A549 (cell line): ENCODE data around the gene WHRN. TPM values are rescaled to one million over a fixed set of nuclear protein-coding genes. Genes with fewer than 3 reads are reported as not detected.

Experiments
- ATAC-seq, 2 experiments: fragments of 200-7000 bp in 1 of 2; fragments of >200 bp in 1 of 2; cut with Nextera tagmentation in 1 of 2; cut with Tn5 transposase in 1 of 2; 3 replicates each; pipeline versions ENCODE4 v1.8.0 to v1.9.1; 2018 to 2020; ENCODE audit warnings: mild to moderate bottlenecking in 1 of 2, moderate library complexity in 1 of 2
- CTCF ChIA-PET: fragments of 300-600 bp; sonication (Branson Sonifier 250); formaldehyde crosslinking; extraction: SDS; loops from one replicate; lab custom pipeline; 2021; ENCODE audit warnings: antibody characterized with exemption, inconsistent platforms; lab: Yijun Ruan, JAX
- POLR2A ChIA-PET: fragments of 350-600 bp; formaldehyde crosslinking; extraction: SDS; loops from one replicate; lab custom pipeline; 2021; ENCODE audit warnings: antibody characterized with exemption, inconsistent platforms; lab: Yijun Ruan, JAX
- DNase-seq, 2 experiments: peaks; one replicate each; pipeline versions ENCODE4 v3.0.0 to v3.0.0-alpha.2; 2011 to 2016; ENCODE audit warnings: low read depth in 1 of 2, low spot score in 1 of 2
- FAIRE-seq: peaks from 2 replicates; lab custom pipeline; 2011; peaks lifted over from hg19 to GRCh38; lab: Jason Lieb, UNC
- H3K27ac ChIP-seq, 2 experiments: fragments of >200 bp; sonication (Bioruptor Twin); formaldehyde crosslinking; 3 replicates each; pipeline ENCODE4 v1.5.1; 2016 to 2017
- H3K4me1 ChIP-seq: fragments of >200 bp; sonication (Bioruptor Twin); formaldehyde crosslinking; 3 replicates; pipeline ENCODE4 v1.6.1; 2016
- H3K4me2 ChIP-seq: fragments of >200 bp; sonication (Bioruptor Twin); formaldehyde crosslinking; 3 replicates; pipeline ENCODE4 v1.6.1; 2016
- H3K4me3 ChIP-seq: fragments of >200 bp; sonication (Bioruptor Twin); formaldehyde crosslinking; 3 replicates; pipeline ENCODE4 v1.5.1; 2016
- H3K9me3 ChIP-seq: fragments of >200 bp; sonication (Bioruptor Twin); formaldehyde crosslinking; 3 replicates; pipeline ENCODE4 v1.6.1; 2016
- CBX2 ChIP-seq: fragments of 200-600 bp; sonication (generic); IDR thresholded peaks from 2 replicates; pipeline ENCODE4 v1.6.1; 2016; ENCODE audit warnings: low read depth, mild to moderate bottlenecking, borderline replicate concordance
- CHD2 ChIP-seq: fragments of 150-350 bp; IDR thresholded peaks from 2 replicates; pipeline ENCODE4 v1.6.1; 2014; ENCODE audit warnings: low read length; ENCODE audit not compliant: partially characterized antibody
- CHD4 ChIP-seq: fragments of 200-600 bp; sonication (generic); IDR thresholded peaks from 2 replicates; pipeline ENCODE4 v1.6.1; 2016; ENCODE audit warnings: antibody characterized with exemption, mild to moderate bottlenecking, borderline replicate concordance
- FOSB ChIP-seq: fragments of 250-450 bp; sonication (Bioruptor Pico); IDR thresholded peaks from 2 replicates; pipeline ENCODE4 v1.5.0; 2020; ENCODE audit warnings: mild to moderate bottlenecking, moderate library complexity
- FOSL2 ChIP-seq, 2 experiments: fragments of 450-650 bp in 1 of 2; fragments of >200 bp in 1 of 2; sonication (Bioruptor Twin) in 1 of 2; formaldehyde crosslinking; IDR thresholded peaks; 2 replicates each; pipeline versions ENCODE4 v1.5.0 to v1.6.1; 2016 to 2020; ENCODE audit warnings: mild to moderate bottlenecking in 1 of 2, moderate library complexity in 1 of 2
- FOXS1 ChIP-seq: fragments of 250-450 bp; sonication (Bioruptor Pico); IDR thresholded peaks from 2 replicates; pipeline ENCODE4 v1.5.0; 2020; ENCODE audit warnings: mild to moderate bottlenecking, moderate library complexity
- HEYL ChIP-seq: fragments of 250-450 bp; sonication (Bioruptor Pico); IDR thresholded peaks from 2 replicates; pipeline ENCODE4 v1.8.0; 2021; ENCODE audit warnings: mild to moderate bottlenecking, moderate library complexity
- HOXA7 ChIP-seq: fragments of 250-450 bp; sonication (Bioruptor Pico); IDR thresholded peaks from 2 replicates; pipeline ENCODE4 v1.5.0; 2020; ENCODE audit warnings: mild to moderate bottlenecking, moderate library complexity
- HOXB13 ChIP-seq: fragments of 250-450 bp; sonication (Bioruptor Pico); IDR thresholded peaks from 2 replicates; pipeline ENCODE4 v1.5.0; 2020; ENCODE audit warnings: low read depth, mild to moderate bottlenecking, moderate library complexity
- KDM1A ChIP-seq: fragments of 200-600 bp; sonication (generic); IDR thresholded peaks from 2 replicates; pipeline ENCODE4 v1.6.1; 2016; ENCODE audit warnings: low read depth, mild to moderate bottlenecking
- MAFK ChIP-seq: fragments of 450-650 bp; IDR thresholded peaks from 2 replicates; pipeline ENCODE4 v1.6.1; 2014; ENCODE audit not compliant: partially characterized antibody
- NFE2L2 ChIP-seq: fragments of 150-350 bp; conservative IDR thresholded peaks from 2 replicates; pipeline ENCODE4 v1.6.1; 2014; ENCODE audit warnings: low read length
- NPAS2 ChIP-seq: fragments of 250-450 bp; sonication (Bioruptor Pico); IDR thresholded peaks from 2 replicates; pipeline ENCODE4 v1.8.0; 2022; ENCODE audit warnings: mild to moderate bottlenecking, moderate library complexity, borderline replicate concordance
- RNF2 ChIP-seq: fragments of 200-600 bp; sonication (generic); IDR thresholded peaks from 2 replicates; pipeline ENCODE4 v1.6.1; 2016; ENCODE audit warnings: low read depth, mild to moderate bottlenecking, antibody characterized with exemption, moderate library complexity, borderline replicate concordance
- SREBF2 ChIP-seq: fragments of 450-650 bp; IDR thresholded peaks from 2 replicates; pipeline ENCODE4 v1.6.1; 2014; ENCODE audit warnings: mild to moderate bottlenecking, moderate library complexity
- TP53 ChIP-seq: fragments of 250-450 bp; sonication (Bioruptor Pico); IDR thresholded peaks from 2 replicates; pipeline ENCODE4 v1.5.0; 2021; ENCODE audit warnings: mild to moderate bottlenecking, moderate library complexity
- ZFP36 ChIP-seq: fragments of 450-650 bp; IDR thresholded peaks from 2 replicates; pipeline ENCODE4 v1.6.1; 2014; ENCODE audit warnings: borderline replicate concordance; ENCODE audit not compliant: partially characterized antibody
- ZSCAN20 ChIP-seq: fragments of 250-450 bp; sonication (Bioruptor Pico); IDR thresholded peaks from 2 replicates; pipeline ENCODE4 v1.8.0; 2022; ENCODE audit warnings: mild to moderate bottlenecking, moderate library complexity
- WGBS: methylation state at CpG from one replicate; pipeline ENCODE4 v1.1.6; 2017; ENCODE audit errors: missing lambda C conversion rate; 5-methylcytosine and 5-hydroxymethylcytosine counted together
- polyA plus RNA-seq, 4 experiments: library from polyadenylated mRNA; depleted of rRNA in 3 of 4; stranded (reverse); fragments of >200 nt; fragmentation: RNase III in 1 of 4; extraction: RNeasy Plus Mini Kit Qiagen cat#74134 plus additional on column Dnase treatment in 1 of 4; gene quantifications; 2 replicates in 3 of 4; 3 replicates in 1 of 4; pipeline ENCODE4 v1.2.3, GENCODE V29; 2011 to 2017
- TF ChIP-seq, protein P1 (sequence below): fragments of >200 bp; sonication (Bioruptor Twin); formaldehyde crosslinking; IDR thresholded peaks from 3 replicates; pipeline ENCODE4 v1.5.1; 2016
- TF ChIP-seq, protein P2 (sequence below): fragments of >200 bp; sonication (Bioruptor Twin); formaldehyde crosslinking; IDR thresholded peaks from 3 replicates; pipeline ENCODE4 v1.6.1; 2016
- TF ChIP-seq, protein P3 (sequence below): IDR thresholded peaks from 2 replicates; pipeline ENCODE4 v1.6.1; 2012
- TF ChIP-seq, protein P4 (sequence below): fragments of 450-650 bp; IDR thresholded peaks from 2 replicates; pipeline ENCODE4 v1.6.1; 2014; ENCODE audit warnings: antibody characterized with exemption
- TF ChIP-seq, protein P5 (sequence below): fragments of 250-450 bp; sonication (Bioruptor Pico); IDR thresholded peaks from 2 replicates; pipeline ENCODE4 v1.5.0; 2020; ENCODE audit warnings: low read depth, mild to moderate bottlenecking, moderate library complexity
- TF ChIP-seq, protein P6 (sequence below): fragments of 200-600 bp; sonication (generic); IDR thresholded peaks from 2 replicates; pipeline ENCODE4 v1.6.1; 2016; ENCODE audit warnings: antibody characterized with exemption, mild to moderate bottlenecking, moderate library complexity

Gene WHRN
- polyA plus RNA-seq, 2 of the 4 experiments (the other 2 are of a cell fraction) = 1.2 to 3.2 TPM

DNA sequence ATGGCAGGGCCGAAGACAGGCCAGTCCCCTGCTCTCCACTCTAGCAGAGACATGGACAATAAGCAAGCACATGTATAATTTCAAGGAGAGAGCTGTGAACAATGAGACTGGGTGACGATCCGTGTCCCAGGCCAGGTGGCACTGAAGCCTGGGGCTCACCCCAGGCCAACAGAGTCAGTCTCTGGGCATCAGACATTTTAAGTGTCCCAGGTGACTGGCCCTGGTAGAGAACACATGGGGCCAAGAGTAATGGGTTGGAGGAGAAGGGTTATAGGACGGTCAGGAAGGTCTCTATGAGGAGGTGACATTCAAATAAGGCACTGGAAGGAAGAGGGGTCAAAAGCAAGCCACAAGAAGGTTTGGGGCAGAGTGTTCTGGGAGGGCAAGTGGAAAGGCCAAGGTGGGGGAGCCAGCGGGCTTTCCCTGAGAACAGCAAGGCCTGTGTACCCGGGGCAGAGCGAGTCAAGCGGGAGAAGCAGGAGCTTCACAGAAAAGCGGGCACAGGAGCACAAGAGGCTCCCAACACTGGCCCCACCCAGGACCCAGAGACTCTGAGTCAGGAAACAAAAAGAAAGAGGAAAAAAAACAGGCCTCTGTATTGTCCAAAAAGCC lies 116.4 kb downstream of the WHRN start (continued):
- TF ChIP-seq, protein P1, sequence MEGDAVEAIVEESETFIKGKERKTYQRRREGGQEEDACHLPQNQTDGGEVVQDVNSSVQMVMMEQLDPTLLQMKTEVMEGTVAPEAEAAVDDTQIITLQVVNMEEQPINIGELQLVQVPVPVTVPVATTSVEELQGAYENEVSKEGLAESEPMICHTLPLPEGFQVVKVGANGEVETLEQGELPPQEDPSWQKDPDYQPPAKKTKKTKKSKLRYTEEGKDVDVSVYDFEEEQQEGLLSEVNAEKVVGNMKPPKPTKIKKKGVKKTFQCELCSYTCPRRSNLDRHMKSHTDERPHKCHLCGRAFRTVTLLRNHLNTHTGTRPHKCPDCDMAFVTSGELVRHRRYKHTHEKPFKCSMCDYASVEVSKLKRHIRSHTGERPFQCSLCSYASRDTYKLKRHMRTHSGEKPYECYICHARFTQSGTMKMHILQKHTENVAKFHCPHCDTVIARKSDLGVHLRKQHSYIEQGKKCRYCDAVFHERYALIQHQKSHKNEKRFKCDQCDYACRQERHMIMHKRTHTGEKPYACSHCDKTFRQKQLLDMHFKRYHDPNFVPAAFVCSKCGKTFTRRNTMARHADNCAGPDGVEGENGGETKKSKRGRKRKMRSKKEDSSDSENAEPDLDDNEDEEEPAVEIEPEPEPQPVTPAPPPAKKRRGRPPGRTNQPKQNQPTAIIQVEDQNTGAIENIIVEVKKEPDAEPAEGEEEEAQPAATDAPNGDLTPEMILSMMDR = no peak
- TF ChIP-seq CHD4 (no peak), HOXA7 (CRISPR knock-in tag) (no peak)

DNA sequence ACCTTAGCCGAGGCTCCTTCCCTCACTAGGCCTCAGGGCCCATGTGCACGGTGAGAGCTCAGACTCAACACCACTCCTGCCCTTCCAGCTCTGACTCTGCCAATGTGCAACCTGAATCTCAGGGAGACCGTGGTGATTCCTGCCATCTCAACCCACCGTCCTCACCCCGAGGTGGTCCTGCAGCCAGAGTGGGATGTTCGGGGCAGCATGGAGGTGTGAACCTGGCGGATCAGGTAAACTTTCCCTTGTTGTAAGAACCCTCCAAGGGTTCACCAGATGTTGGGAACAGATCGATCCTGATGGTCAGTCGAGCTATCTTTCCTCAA lies 117.0 kb downstream of the WHRN start:
- CTCF ChIA-PET = interaction anchor here (0.5 to 2.3 kb wide), 4 partner anchors 9 to 1823 kb away, joined by 3 to 12 read pairs (median 4); no protein-coding TSS in a partner anchor
- H3K4me1 ChIP-seq = peaks cover 14% of the 10 kb centered on the region; the same call in 2 of the 3 replicates
- H3K4me3 ChIP-seq = no peak overlapping the region
- no peak for ATAC-seq
- H3K9me3 ChIP-seq = no peaks in the 10 kb centered on the region
- H3K27ac ChIP-seq = no peak overlapping the region
- POLR2A ChIA-PET = no interaction called here
- no peak for TF ChIP-seq NFE2L2
- no peak for TF ChIP-seq RNF2
- no peak for TF ChIP-seq FOSB
- TF ChIP-seq, protein P2, sequence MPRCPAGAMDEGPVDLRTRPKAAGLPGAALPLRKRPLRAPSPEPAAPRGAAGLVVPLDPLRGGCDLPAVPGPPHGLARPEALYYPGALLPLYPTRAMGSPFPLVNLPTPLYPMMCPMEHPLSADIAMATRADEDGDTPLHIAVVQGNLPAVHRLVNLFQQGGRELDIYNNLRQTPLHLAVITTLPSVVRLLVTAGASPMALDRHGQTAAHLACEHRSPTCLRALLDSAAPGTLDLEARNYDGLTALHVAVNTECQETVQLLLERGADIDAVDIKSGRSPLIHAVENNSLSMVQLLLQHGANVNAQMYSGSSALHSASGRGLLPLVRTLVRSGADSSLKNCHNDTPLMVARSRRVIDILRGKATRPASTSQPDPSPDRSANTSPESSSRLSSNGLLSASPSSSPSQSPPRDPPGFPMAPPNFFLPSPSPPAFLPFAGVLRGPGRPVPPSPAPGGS = no peak
- TF ChIP-seq, protein P3, sequence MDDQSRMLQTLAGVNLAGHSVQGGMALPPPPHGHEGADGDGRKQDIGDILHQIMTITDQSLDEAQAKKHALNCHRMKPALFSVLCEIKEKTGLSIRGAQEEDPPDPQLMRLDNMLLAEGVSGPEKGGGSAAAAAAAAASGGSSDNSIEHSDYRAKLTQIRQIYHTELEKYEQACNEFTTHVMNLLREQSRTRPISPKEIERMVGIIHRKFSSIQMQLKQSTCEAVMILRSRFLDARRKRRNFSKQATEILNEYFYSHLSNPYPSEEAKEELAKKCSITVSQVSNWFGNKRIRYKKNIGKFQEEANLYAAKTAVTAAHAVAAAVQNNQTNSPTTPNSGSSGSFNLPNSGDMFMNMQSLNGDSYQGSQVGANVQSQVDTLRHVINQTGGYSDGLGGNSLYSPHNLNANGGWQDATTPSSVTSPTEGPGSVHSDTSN = no peak
- TF ChIP-seq CHD4 = no peak
- TF ChIP-seq HEYL = no peak
- TF ChIP-seq TP53 (CRISPR knock-in tag) = no peak
- TF ChIP-seq ZSCAN20 (CRISPR knock-in tag) = no peak
- no peak for TF ChIP-seq ZFP36
- TF ChIP-seq CBX2 = no peak
- no peak for TF ChIP-seq SREBF2
- no peak for TF ChIP-seq CHD2
- H3K4me2 ChIP-seq = no peak overlapping the region
- FAIRE-seq = no peak
- DNase-seq = no peak
- 92% methylated on average over 9 of the region's 9 CpGs for WGBS

DNA sequence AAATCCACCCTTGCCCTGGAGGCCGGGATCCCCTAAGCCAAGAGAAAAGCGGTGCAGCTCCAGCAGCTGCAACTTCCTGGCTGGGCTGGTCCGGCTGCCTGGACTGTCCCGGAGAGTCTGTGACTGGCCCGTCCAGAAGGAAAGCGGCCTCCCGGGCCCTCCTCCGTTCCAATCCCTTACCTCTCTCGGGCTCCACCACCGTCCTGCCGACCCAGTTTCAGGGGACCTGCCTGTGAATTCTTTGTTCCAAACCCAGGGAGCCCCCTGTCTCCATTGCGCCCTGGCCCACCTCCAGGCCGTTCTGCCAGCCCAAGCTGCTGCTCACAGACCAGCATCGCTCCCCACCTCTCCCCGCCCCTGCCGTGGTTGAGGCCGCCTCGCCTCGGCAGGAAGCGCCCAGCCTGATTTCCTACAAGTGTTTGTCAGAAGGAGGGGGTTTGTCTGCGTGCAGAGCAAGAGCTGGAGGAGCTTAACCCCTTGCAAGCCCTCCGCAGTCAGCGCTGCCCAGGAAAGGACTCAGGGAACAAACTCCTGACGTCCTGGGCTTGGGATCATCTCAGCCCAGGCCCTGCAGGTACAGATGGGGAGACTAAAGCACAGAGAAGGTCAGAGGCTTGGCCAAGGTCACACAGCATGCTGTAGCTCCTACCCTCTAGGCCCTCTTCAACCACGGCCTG lies 117.5 kb downstream of the WHRN start, which contains the start of gene AKNA:
Gene AKNA (minus strand): TSS at position 303 of the 677 bp plus-strand sequence. CDS start 6,649 bp downstream, outside the sequence.
- Histone ChIP-seq H3K4me1 (peaks cover 11% of the 10 kb centered on the region; the same call in 2 of the 3 replicates), H3K9me3 (no peaks in the 10 kb centered on the region), H3K27ac (no peak within 1 kb of the TSS), H3K4me2 (no peak within 1 kb of the TSS), H3K4me3 (no peak within 1 kb of the TSS)
- CTCF ChIA-PET = interaction anchor here (0.5 to 2.3 kb wide), 6 partner anchors 8 to 293 kb away, joined by 3 to 12 read pairs (median 3); no protein-coding TSS in a partner anchor
- no peak for FAIRE-seq
- DNase-seq = no peak
- POLR2A ChIA-PET = no interaction called here
- no peak for TF ChIP-seq NFE2L2
- TF ChIP-seq, protein P4, sequence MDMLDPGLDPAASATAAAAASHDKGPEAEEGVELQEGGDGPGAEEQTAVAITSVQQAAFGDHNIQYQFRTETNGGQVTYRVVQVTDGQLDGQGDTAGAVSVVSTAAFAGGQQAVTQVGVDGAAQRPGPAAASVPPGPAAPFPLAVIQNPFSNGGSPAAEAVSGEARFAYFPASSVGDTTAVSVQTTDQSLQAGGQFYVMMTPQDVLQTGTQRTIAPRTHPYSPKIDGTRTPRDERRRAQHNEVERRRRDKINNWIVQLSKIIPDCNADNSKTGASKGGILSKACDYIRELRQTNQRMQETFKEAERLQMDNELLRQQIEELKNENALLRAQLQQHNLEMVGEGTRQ = no peak
- TF ChIP-seq MAFK = no peak
- TF ChIP-seq FOXS1 (CRISPR knock-in tag) = no peak
- no peak for TF ChIP-seq HOXB13 (CRISPR knock-in tag)
- no peak for TF ChIP-seq ZFP36
- TF ChIP-seq, protein P5, sequence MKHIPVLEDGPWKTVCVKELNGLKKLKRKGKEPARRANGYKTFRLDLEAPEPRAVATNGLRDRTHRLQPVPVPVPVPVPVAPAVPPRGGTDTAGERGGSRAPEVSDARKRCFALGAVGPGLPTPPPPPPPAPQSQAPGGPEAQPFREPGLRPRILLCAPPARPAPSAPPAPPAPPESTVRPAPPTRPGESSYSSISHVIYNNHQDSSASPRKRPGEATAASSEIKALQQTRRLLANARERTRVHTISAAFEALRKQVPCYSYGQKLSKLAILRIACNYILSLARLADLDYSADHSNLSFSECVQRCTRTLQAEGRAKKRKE (CRISPR knock-in tag) = no peak
- TF ChIP-seq NPAS2 = no peak
- no peak for TF ChIP-seq KDM1A
- no peak for TF ChIP-seq FOSL2 (IDR thresholded peaks at IDR 0.05)
- TF ChIP-seq FOSL2 (CRISPR knock-in tag; IDR thresholded peaks at IDR 0.05) = no peak
- TF ChIP-seq, protein P6, sequence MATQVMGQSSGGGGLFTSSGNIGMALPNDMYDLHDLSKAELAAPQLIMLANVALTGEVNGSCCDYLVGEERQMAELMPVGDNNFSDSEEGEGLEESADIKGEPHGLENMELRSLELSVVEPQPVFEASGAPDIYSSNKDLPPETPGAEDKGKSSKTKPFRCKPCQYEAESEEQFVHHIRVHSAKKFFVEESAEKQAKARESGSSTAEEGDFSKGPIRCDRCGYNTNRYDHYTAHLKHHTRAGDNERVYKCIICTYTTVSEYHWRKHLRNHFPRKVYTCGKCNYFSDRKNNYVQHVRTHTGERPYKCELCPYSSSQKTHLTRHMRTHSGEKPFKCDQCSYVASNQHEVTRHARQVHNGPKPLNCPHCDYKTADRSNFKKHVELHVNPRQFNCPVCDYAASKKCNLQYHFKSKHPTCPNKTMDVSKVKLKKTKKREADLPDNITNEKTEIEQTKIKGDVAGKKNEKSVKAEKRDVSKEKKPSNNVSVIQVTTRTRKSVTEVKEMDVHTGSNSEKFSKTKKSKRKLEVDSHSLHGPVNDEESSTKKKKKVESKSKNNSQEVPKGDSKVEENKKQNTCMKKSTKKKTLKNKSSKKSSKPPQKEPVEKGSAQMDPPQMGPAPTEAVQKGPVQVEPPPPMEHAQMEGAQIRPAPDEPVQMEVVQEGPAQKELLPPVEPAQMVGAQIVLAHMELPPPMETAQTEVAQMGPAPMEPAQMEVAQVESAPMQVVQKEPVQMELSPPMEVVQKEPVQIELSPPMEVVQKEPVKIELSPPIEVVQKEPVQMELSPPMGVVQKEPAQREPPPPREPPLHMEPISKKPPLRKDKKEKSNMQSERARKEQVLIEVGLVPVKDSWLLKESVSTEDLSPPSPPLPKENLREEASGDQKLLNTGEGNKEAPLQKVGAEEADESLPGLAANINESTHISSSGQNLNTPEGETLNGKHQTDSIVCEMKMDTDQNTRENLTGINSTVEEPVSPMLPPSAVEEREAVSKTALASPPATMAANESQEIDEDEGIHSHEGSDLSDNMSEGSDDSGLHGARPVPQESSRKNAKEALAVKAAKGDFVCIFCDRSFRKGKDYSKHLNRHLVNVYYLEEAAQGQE = no peak
- ATAC-seq = no peak; a peak in 1 of 6 replicates
- WGBS = 79% methylated on average over 18 of the region's 25 CpGs
